HG03175 (cell line): ENCODE data around the gene CTXN1.
"Not testable (repeated sequence)": the region's sequence is repeated elsewhere in the genome, so short reads cannot be mapped to it uniquely, and the experiment has no call there.

ENCODE experiments used
- ATAC-seq: cut with Tn5 transposase; IDR thresholded peaks from one replicate; pipeline ENCODE4 v1.9.1; 2021; ENCODE audit warnings: mild to moderate bottlenecking, moderate library complexity; ENCODE audit not compliant: unreplicated experiment

Gene CTXN1

DNA sequence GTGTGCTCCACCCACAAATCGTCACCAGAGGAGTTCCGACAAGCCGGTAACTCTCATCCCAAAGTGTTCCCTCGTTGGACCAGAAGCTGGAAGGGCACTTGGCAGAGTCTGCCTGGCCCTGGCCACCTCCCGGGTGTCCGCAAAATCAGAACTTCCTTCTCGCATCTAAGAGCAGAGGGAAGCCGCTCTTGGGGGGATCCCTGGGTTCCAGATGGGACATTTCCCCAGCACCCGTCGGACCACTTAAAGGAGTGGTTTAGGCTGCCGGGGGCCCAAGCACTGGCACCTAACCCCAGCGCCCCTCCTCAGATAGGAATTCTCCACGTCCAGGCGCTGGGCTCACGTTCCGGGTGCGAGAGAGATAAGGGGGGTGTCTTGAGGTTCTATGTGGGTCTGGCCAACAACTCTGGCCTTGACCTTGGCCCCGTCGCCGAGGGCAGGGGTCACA is 23.1 kb downstream of the CTXN1 start:
- no peak for ATAC-seq

DNA sequence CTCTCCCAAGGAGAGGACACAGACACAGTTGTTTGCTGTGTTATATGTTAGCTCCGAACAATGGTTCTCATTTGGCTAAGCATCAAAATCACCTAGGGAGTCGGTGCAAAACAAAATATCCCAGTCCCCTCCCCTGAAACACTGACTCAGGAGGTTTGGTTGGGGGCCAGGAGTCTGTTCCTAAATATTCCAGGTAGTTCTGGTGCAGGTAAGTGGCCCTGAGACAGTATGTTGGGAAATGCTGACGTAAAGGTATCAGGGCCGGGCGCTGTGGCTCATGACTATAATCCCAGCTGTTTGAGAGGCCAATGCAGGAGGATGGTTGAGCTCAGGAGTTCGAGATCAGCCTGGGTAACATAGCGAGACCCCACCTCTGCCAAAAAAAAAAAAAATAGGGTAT is 24.6 kb downstream of the CTXN1 start:
- ATAC-seq = no peak

DNA sequence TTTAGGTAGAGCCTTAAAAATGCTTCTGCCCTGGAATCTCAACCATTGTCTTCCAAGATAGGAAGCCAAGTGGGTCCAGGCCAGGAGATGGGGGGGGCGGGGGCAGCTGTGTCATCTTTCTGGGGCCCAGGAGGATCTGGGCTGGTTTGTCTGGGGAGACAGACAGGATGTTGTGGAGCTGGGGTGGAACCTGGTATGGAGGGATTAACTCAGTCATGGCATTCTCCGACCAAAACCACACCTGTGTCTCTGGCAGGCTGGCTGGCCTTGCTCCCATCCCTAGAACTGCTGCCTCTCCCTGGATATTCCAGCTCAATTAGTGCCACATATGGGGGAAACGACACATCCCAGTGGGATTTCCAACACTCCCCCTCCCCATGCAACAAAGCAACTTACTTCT is 25.0 kb downstream of the CTXN1 start:
- ATAC-seq = no peak

DNA sequence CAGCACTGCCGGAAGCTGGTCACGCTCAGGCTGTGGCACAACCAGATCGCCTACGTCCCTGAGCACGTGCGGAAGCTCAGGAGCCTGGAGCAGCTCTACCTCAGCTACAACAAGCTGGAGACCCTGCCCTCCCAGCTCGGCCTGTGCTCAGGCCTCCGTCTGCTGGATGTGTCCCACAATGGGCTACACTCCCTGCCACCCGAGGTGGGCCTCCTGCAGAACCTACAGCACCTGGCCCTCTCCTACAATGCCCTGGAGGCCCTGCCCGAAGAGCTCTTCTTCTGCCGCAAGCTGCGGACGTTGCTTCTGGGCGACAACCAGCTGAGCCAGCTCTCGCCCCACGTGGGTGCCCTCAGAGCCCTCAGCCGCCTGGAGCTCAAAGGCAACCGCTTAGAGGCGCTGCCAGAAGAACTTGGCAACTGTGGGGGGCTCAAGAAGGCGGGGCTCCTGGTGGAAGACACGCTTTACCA is 25.5 kb downstream of the CTXN1 start:
- ATAC-seq = no peak

DNA sequence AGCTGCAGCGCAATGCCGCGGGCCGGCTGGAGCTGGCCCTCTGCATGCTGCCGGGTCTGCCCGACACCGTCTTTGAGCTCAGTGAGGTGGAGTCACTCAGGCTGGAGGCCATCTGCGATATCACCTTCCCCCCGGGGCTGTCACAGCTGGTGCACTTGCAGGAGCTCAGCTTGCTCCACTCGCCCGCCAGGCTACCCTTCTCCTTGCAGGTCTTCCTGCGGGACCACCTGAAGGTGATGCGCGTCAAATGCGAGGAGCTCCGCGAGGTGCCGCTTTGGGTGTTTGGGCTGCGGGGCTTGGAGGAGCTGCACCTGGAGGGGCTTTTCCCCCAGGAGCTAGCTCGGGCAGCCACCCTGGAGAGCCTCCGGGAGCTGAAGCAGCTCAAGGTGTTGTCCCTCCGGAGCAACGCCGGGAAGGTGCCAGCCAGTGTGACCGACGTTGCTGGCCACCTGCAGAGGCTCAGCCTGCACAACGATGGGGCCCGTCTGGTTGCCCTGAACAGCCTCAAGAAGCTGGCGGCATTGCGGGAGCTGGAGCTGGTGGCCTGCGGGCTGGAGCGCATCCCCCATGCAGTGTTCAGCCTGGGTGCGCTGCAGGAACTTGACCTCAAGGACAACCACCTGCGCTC is 26.1 kb downstream of the CTXN1 start:
- ATAC-seq = no peak

DNA sequence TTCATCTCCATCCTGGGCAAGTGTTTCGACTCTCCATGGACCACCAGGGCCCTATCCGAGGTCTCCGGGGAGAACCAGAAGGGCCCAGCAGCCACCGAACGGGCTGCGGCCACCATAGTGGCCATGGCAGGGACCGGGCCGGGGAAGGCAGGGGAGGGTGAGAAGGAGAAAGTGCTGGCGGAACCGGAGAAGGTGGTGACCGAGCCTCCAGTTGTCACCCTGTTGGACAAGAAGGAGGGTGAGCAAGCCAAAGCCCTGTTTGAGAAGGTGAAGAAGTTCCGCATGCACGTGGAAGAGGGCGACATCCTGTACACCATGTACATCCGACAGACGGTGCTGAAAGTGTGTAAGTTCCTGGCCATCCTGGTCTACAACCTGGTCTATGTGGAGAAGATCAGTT is 27.0 kb downstream of the CTXN1 start:
- no peak for ATAC-seq

DNA sequence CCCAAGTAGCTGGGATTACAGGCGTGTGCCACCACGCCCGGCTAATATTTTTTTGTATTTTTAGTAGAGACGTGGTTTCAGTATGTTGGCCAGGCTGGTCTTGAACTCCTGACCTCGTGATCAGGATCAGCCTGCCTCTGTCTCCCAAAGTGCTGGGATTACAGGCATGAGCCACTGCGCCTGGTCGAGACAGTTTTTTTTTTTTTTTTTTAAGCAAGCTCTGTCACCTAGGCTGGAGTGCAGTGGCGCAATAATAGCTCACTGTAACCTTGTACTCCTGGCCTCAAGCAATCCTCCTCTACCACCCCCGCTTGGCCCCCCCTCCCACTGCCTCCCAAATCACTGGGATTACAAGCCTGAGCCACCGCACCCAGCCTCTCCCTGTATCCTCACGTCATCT is 28.6 kb downstream of the CTXN1 start:
- ATAC-seq = no peak

DNA sequence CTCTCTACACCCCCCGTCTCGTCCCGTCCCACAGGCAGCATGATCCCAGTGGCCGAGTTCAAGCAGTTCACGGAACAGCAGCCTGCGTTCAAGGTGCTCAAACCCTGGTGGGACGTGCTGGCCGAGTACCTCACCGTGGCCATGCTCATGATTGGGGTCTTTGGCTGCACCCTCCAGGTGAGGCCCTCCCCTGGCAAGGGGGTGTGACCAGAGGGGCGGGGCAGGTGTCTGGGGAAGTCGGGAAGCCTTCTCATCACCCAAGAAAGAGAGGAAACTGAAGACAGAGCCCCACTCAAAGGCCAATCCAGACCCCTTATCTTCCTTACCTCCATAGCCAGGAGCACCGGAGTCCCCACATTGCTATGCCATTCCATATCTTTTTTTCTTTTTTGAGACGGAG is 30.4 kb downstream of the CTXN1 start:
- no peak for ATAC-seq

DNA sequence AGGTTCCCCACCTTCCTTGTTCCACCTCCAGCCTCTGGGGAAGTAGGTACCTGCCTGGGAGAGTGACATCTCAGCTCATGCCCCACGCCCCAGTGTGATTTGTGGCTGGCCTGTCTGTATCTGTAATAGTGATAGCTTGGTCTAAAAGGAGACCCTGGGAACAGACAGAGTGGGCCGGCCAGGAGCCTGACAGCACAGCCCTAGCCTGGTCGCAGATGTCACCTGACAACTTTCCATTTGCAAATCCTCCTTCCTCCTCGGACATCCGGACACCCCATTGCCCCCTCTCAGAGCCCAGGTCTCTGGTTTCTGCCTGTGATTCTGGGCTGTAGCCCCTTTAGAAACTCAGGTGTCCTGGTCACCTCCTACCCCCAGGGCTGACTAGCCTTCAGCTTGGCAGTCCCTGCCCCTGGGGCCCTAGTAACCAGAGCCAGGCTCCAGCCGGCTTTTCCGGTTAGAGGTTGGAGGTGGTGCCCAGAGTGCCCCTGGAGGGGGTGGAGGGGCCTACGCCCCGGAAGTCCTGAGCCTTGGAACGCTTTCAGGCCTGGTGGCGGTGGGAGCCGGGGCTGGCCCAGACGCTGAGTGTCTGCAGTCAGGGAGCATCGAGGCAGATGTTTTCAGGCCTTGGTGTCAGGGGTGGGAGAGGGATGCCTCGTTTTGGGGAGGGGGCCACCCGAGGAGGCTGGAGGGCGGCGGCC is 31.2 kb downstream of the CTXN1 start:
- ATAC-seq = no peak

DNA sequence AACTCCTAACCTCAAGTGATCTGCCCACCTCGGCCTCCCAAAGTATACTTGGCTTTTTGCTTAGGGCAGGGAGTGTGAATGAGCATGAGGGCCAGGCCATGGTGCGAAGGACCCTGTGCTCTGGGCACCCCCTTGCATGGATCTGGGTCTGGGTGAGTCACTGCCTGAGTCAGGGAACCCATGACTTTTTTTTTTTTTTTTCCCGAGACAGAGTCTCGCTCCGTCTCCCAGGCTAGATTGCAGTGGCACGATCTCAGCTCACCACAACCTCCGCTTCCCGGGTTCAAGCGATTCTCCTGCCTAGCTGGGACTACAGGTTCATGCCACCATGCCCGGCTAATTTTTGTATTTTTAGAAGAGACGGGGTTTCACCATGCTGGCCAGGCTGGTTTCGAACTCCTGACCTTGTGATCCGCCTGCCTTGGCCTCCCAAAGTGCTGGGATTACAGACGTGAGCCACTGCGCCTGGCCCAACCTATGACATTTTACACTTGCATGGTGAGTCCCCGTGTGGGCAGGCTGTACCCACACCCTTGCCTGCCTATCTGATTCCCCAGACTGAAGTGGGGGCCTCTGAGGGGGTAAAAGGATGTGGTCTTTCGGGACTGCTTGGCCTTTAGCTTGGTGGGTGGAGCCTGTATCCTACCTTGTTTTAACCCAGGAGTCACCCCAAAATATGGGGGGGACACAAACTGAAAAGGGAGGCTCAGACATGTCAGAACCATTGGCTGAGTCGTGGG is 32.4 kb downstream of the CTXN1 start:
- ATAC-seq = not testable (repeated sequence)

DNA sequence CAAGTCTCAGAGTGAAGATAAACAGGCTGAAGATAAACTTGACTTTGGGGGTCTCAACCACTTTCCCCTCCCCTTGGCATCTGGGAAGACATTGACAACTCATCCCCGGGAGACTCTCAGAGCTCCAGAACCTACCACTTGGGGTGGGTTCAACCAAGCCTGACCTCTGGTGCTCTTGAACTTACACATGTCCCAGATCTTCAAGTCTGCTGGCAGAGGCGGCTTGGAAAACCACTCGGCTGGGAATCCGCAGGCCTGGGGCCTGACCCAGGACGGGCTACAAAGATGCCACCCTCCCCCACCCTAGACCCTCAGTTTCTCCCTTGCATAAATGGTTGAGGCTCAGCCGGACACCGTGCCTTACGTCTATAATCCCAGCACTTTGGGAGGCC is 37.1 kb downstream of the CTXN1 start:
- no peak for ATAC-seq

DNA sequence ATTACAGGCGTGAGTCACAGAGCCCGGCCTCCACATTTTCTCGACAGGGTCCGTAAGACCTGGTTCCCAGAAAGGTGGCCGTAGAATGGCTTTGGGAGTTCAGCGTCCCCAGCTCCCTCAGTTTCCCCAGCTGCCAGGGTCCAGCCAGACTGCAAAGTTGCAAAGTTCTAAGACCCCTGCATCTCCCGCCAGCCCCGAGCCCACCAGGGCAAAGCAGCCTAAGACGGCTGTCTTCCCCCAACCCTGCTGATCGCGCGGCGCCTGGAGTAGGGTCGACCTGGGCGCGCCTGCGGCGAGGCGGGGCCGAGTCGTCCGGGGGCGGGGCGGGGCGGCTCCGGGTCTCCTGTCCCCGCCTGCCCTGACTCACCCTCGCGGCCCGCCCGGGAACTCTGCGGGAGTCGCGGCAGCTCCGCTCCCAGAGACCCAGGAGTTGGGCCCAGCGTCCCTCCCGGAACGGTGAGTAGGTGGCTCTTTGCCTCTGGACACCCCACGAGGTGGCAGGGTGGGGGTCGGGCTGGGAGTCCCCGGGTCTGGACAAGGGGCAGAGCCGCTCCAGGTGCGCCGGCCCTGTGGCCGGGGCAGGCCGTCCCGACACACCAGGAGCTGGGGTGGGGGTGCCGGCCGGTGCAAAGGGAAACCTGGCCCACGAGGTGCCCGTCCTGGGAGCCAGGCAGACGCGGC is 37.6 kb downstream of the CTXN1 start, which contains the start of gene LRRC8E:
TSS of gene LRRC8E (plus strand) at position 366 of the 681 bp plus-strand sequence. CDS start 7,094 bp downstream, outside the sequence.
- ATAC-seq = no peak

DNA sequence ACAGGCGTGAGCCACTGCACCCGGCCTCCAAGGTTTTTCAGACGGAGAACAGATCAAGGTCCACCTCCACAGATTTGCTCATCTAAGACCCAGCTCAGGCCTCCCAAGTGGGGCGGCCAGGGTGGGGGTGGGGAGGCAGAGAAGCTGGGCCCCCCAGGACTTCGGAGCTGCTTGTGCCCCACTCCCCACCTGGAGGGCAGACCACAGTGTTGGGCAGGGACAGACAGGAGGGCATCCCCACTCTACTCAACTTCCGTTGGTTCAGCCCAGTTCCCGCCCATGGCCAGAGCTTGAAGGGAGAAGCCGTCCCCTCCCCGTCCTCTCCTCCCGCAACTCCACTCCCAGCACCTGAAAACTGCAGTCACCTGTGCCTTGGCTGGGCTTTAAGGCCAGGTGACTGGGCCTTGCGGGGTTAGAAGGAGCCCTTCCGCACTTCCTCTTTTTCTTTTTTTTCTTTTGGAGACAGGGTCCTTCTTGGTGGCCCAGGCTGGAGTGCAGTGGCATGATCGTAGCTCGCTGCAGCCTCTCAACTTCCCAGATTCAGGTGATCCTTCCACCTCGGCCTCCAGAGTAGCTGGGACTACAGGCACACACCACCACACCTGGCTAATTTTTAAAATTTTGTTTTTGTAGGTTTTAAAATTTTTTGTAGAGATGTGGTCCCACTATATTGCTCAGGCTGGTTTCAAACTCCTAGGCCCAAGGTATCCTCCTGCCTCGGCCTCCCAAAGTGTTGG is 38.4 kb downstream of the CTXN1 start:
- ATAC-seq = no peak

DNA sequence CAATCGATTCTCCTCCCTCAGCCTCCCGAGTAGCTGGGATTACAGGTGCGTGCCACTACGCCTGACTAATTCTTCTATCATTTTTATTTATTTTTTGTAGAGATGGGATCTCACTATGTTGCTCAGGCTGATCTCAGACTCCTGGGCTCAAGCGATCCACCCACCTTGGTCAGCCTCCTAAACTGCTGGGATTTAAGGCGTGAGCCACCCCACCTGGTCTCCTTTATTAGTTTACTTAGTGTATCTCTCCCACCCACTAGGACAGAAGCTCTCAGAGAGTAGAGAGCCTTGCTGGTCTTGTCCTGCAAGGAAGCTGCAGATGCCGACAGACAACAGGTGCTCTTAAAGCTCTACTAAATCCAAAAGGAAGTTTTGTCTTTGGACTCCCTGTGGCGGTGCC is 40.1 kb downstream of the CTXN1 start:
- no peak for ATAC-seq

DNA sequence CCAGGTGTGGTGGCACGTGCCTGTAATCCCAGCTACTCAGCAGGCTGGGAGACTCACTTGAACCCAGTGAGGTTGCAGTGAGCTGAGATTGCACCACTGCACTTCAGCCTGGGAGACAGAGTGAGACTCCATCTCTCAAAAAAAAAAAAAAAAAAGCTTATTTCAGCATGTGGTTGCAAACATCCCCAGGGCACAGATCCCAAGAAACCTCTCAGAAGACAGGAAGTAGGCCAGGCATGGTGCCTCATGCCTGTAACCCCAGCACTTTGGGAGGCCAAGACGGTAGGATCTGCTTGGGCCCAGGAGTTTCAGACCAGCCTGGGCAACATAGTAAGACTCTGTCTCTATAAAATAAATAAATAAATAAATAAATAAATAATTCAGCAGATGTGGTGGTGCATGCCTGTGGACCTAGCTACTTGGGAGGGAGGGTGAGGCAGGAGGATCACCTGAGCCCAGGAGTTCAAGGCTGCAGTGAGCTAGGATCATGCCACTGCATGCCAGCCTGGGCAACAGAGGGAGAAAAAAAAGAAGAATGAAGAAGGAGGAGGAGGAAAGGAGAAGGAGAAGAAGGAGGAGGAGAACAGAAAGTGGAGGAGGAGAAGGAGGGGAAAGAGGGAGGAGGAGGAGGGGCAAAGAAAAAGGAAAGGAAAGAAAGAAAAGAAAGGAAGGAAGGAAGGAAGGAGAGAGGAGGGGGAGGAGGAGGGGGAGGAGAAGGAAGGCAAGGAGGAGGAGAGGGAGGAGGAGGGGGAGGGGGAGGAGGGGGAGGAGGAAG is 42.0 kb downstream of the CTXN1 start:
- no peak for ATAC-seq

DNA sequence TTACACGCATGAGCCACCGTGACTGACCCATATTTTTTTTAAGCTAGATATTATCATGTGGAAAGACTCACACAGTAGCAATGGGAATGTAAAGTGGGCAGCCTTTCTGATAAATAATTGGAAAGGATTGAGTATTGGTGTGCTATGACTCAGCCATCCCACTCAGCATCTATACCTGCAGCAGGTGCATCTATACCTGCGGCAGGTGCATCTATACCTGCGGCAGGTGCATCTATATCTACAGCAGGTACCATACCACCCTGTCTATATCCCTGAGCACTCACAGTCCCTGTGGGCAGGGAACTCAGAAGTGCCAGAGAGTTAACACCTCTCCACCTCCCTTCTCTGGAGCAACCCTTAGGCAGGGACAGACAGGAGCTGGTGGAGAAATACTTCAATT is 42.8 kb downstream of the CTXN1 start:
- no peak for ATAC-seq

DNA sequence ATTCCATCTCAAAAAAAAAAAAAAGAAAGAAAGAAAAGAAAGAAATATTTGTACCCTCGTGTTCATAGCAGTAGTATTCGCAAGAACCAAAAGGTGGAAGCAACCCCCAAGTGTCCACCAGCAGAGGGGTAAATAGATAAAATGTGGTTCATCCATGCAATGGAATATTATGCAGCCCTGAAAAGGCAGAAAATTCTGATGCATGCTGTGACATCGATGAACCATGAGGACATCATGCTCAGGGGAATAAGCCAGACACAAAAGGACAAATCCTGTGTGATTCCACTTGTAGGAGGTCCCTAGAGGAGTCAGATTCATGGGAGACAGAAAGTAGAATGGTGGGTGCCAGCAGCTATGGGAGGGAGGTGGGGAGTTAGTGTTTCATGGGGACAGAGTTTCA is 44.0 kb downstream of the CTXN1 start:
- ATAC-seq = no peak

DNA sequence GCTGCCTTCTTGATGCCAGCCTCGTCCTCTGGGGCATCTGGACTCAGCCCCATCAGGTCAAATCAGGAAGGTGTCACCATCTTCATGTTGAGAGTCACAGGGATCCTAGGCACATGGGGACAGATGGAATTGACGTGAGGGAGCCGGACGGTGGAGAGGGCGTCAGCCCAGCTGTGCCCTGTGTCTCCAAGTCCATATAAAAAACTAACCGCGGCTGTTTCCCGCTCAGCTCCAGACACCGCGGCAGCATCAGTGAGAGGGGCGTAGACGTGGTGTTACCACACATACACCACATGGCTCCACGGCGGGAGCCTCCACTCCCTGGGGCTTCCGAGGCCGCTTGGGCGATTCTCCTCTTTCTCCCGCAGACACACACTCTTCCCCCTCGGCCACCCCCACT is 46.1 kb downstream of the CTXN1 start:
- ATAC-seq = no peak

DNA sequence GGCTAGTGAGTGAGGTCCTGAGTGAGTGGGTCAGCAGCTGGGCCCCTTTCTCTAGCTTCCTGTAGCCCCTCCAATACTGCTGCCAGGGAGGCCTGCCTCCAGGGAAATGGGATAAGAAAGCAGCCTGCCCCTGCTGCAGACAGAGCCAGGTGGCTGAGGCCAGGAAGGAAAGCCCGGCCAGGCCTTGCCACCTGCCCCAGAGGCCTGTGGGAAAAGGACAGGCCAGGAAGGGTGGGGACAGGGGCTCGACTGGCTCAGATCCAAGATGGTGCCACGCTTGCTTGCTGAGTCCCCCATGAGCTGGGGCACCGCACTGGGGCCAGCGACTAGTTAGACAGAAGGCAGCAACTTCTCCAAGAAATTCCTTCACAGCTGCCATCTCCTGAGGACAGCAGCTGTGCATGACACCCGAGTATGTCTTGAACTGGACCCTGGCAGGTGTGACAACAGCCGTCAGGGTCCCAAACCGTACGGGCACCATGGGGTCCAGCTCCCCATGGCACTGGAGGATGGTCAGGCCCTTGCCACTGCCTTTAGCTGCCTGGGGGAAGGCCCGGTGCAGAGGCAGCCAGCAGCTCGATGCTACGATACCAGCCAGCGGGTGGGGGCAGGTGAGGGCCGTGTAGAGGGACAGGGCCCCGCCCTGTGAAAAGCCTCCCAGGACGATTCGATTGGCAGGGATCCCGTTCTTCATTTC is 46.7 kb downstream of the CTXN1 start:
- no peak for ATAC-seq
